OCI-LY7 (cell line): Measurements from ENCODE around the gene C12orf76. TPM values are rescaled to one million over a fixed set of nuclear protein-coding genes. Genes with fewer than 3 reads are reported as not detected.
A peak's percentile ranks its signal among the peaks of the same experiment; 100 is the strongest.

ENCODE experiments used
- BruUV-seq: library from RNA; stranded (reverse); fragments of 400-500 nt; replicated peaks from 2 replicates; lab custom pipeline; 2021; lab: Mats Ljungman, UMichigan
- CTCF ChIA-PET: fragments of 300-600 bp; sonication (Branson Sonifier 250); formaldehyde crosslinking; loops from one replicate; lab custom pipeline; 2022; ENCODE audit warnings: antibody characterized with exemption; ENCODE audit not compliant: unreplicated experiment; lab: Charles Lee
- POLR2A ChIA-PET: fragments of 300-600 bp; sonication (Branson Sonifier 250); formaldehyde crosslinking; loops from one replicate; lab custom pipeline; 2022; ENCODE audit warnings: antibody characterized with exemption; lab: Charles Lee
- DNase-seq: peaks from one replicate; pipeline ENCODE4 v3.0.0-alpha.2; 2015; ENCODE audit warnings: low spot score
- H2AFZ ChIP-seq: fragments of 200-600 bp; sonication (generic), shearing (Covaris generic); 2 replicates; pipeline ENCODE4 v1.6.1; 2014; ENCODE audit warnings: mild to moderate bottlenecking, antibody characterized with exemption, low read length, moderate library complexity
- H3K27ac ChIP-seq: fragments of 200-600 bp; sonication (generic); 2 replicates; pipeline ENCODE4 v1.5.1; 2014; ENCODE audit warnings: mixed run types, low read depth, mild to moderate bottlenecking, moderate library complexity, low read length, inconsistent platforms; ENCODE audit not compliant: poor library complexity, severe bottlenecking
- H3K36me3 ChIP-seq: fragments of 200-600 bp; sonication (generic); 2 replicates; pipeline ENCODE4 v1.6.1; 2014; ENCODE audit warnings: mild to moderate bottlenecking, antibody characterized with exemption, low read length, moderate library complexity, mixed read lengths; ENCODE audit not compliant: insufficient read depth
- H3K4me1 ChIP-seq: fragments of 200-600 bp; sonication (generic); 2 replicates; pipeline ENCODE4 v1.5.1; 2014; ENCODE audit warnings: mild to moderate bottlenecking, low read length; ENCODE audit not compliant: insufficient read depth, poor library complexity, severe bottlenecking
- H3K4me2 ChIP-seq: fragments of 200-600 bp; sonication (generic); 2 replicates; pipeline ENCODE4 v1.6.1; 2014; ENCODE audit warnings: mild to moderate bottlenecking, low read length
- H3K4me3 ChIP-seq: fragments of 200-600 bp; sonication (generic); 2 replicates; pipeline ENCODE4 v1.5.1; 2014; ENCODE audit warnings: mild to moderate bottlenecking, low read depth, low read length; ENCODE audit not compliant: poor library complexity, severe bottlenecking
- H3K79me2 ChIP-seq: fragments of 200-600 bp; sonication (generic); 2 replicates; pipeline ENCODE4 v1.6.1; 2016; ENCODE audit warnings: low read depth, mild to moderate bottlenecking, low read length, moderate library complexity, mixed read lengths; ENCODE audit not compliant: insufficient read depth
- H3K9me2 ChIP-seq: fragments of 200-600 bp; sonication (generic); 2 replicates; pipeline ENCODE4 v1.6.1; 2016; ENCODE audit warnings: mild to moderate bottlenecking, low read length, mixed read lengths; ENCODE audit not compliant: insufficient read depth
- H3K9me3 ChIP-seq: fragments of 200-600 bp; sonication (generic); 2 replicates; pipeline ENCODE4 v1.6.1; 2014; ENCODE audit warnings: mild to moderate bottlenecking, mixed run types, low read length, mixed read lengths
- H4K20me1 ChIP-seq: fragments of 200-600 bp; sonication (generic); 2 replicates; pipeline ENCODE4 v1.6.1; 2014; ENCODE audit warnings: mild to moderate bottlenecking, antibody characterized with exemption, low read length, moderate library complexity, mixed read lengths; ENCODE audit not compliant: insufficient read depth
- EZH2phosphoT487 ChIP-seq: fragments of 200-600 bp; sonication (generic); IDR thresholded peaks from 2 replicates; pipeline ENCODE4 v1.6.1; 2018; ENCODE audit warnings: low read depth, borderline replicate concordance, mild to moderate bottlenecking, mixed run types, antibody characterized with exemption, low read length, moderate library complexity, mixed read lengths
- intact Hi-C: fragments of 100-400 bp; cut with micrococcal nuclease; formaldehyde crosslinking; loops from one replicate; pipeline ENCODE4 v1.10.0; 2022; ENCODE audit not compliant: unreplicated experiment
- total RNA-seq, 2 experiments: library from RNA; depleted of rRNA in 1 of 2; stranded (reverse); fragments of >200 nt in 1 of 2; shearing (Covaris generic) in 1 of 2; gene quantifications; 2 replicates each; pipeline ENCODE4 v1.2.3, GENCODE V29; 2014 to 2022
- TF ChIP-seq, protein P1 (sequence below): fragments of 200-600 bp; sonication (generic); conservative IDR thresholded peaks from 2 replicates; pipeline ENCODE4 v1.5.1; 2014; ENCODE audit warnings: mild to moderate bottlenecking, antibody characterized with exemption, low read length, moderate library complexity, mixed read lengths

Gene C12orf76
- total RNA-seq, 2 experiments from 2014 or later = 24.4 to 36.6 TPM

DNA sequence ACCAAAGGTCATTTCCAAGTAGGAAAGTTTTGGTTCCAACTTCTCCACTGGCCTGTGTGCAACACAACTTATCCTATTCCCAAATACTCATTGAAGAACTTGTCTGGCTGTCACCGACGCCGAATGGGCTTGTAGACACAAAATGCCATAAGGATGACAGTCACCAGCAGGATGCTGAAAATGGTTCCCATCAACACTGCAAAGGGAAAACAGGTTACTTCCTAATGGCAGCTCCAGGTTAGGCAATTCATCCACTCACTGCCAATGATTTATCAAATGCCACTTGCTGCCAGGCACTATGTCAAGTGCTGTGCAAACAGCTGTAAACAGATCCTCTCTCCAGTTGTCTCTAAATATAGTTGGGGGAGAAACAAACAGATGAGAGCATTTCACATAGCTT, 6.1 kb downstream of the C12orf76 start:
- Histone ChIP-seq H3K27ac (no peak overlapping the region), H3K4me1 (peaks cover 35% of the 10 kb centered on the region), H3K4me3 (no peak overlapping the region), H3K9me3 (no peaks in the 10 kb centered on the region), H3K9me2 (no peaks in the 10 kb centered on the region), H3K36me3 (peaks cover 56% of the 10 kb centered on the region), H3K4me2 (no peak overlapping the region), H4K20me1 (no peaks in the 10 kb centered on the region), H3K79me2 (peaks cover 22% of the 10 kb centered on the region; the same call in 1 of the 2 replicates), H2AFZ (no peak overlapping the region)
- CTCF ChIA-PET = interaction anchor here (0.6 kb wide), 1 partner anchor 267 kb away, joined by 3 read pairs; no protein-coding TSS in a partner anchor
- TF ChIP-seq EZH2phosphoT487 = no peak
- TF ChIP-seq, protein P1, sequence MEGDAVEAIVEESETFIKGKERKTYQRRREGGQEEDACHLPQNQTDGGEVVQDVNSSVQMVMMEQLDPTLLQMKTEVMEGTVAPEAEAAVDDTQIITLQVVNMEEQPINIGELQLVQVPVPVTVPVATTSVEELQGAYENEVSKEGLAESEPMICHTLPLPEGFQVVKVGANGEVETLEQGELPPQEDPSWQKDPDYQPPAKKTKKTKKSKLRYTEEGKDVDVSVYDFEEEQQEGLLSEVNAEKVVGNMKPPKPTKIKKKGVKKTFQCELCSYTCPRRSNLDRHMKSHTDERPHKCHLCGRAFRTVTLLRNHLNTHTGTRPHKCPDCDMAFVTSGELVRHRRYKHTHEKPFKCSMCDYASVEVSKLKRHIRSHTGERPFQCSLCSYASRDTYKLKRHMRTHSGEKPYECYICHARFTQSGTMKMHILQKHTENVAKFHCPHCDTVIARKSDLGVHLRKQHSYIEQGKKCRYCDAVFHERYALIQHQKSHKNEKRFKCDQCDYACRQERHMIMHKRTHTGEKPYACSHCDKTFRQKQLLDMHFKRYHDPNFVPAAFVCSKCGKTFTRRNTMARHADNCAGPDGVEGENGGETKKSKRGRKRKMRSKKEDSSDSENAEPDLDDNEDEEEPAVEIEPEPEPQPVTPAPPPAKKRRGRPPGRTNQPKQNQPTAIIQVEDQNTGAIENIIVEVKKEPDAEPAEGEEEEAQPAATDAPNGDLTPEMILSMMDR = no peak
- DNase-seq = no peak
- intact Hi-C loops = no loop called here
- no TSS peak for BruUV-seq
- POLR2A ChIA-PET = interaction anchor here (0.8 kb wide), 1 partner anchor 10 kb away, joined by 3 read pairs; no protein-coding TSS in a partner anchor

DNA sequence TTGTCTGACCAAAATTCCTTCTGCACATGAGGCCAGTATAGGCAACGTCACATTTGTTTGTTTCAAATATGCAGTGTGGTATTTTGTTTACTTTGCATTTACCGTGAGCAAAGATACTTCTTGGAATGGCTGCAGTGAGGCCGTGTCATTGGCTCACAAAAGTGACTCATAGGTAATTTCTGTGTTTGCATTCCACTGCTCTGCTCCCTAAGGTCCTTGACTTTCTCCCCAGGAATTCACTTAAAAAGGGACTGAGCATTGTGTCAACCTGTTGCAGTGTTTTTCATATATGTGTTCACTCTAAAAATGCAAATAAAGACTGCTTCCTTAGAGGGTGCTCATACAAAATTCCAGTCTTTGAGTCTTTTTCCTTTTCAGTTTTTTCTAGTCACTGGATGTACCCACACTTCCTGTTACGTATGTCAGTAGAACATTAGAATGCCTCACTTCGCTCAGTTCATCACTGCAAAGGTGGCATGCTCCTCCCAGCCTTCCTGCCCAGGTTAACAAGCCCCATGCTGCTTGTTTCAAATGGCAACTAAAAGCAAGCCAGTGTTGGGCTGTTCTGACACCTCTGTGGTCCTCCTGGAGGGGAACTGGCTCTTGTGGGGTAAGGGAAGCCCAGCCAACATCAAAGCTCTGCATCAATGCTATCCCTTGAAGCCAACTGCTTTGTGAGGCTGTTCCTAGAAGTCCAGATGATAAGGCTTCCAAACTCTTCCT, 9.1 kb downstream of the C12orf76 start:
- POLR2A ChIA-PET = interaction anchor here (1.4 kb wide), 1 partner anchor 18 kb away, joined by 7 read pairs; no protein-coding TSS in a partner anchor
- intact Hi-C loops = no loop called here
- Histone ChIP-seq H4K20me1 (no peaks in the 10 kb centered on the region), H3K9me2 (no peaks in the 10 kb centered on the region), H3K27ac (peak overlapping the region; percentile 18), H3K4me3 (no peak overlapping the region), H3K79me2 (no peaks in the 10 kb centered on the region), H3K36me3 (peaks cover 80% of the 10 kb centered on the region), H3K4me1 (peaks cover 25% of the 10 kb centered on the region), H3K9me3 (no peaks in the 10 kb centered on the region), H2AFZ (no peak overlapping the region), H3K4me2 (no peak overlapping the region)
- TF ChIP-seq EZH2phosphoT487 = no peak
- CTCF ChIA-PET = no interaction called here
- BruUV-seq = no TSS peak
- no peak for DNase-seq

DNA sequence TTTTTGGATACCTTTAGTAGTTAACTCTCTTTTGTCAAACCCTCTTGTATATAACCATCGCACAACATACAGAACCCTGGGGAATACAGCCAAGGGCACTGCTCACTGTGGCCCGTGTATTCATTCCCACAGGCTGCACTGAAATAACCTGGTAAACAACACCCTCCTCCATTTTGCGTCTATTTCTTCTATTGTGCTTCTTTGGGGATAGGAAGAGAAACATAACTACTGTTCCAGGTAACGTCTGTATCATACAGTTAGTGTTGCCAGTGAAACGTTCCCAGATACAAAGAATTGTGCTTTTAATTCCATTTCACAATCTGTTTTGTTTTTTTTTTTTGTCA, 9.6 kb downstream of the C12orf76 start:
- Histone ChIP-seq H4K20me1 (no peaks in the 10 kb centered on the region), H3K4me3 (no peak overlapping the region), H3K79me2 (no peaks in the 10 kb centered on the region), H3K27ac (peak overlapping the region; percentile 18), H2AFZ (no peak overlapping the region), H3K9me3 (no peaks in the 10 kb centered on the region), H3K36me3 (peaks cover 85% of the 10 kb centered on the region), H3K9me2 (no peaks in the 10 kb centered on the region), H3K4me1 (peaks cover 23% of the 10 kb centered on the region), H3K4me2 (no peak overlapping the region)
- intact Hi-C loops = no loop called here
- CTCF ChIA-PET = no interaction called here
- POLR2A ChIA-PET = interaction anchor here (0.6 kb wide), 1 partner anchor 61 kb away, joined by 3 read pairs; no protein-coding TSS in a partner anchor
- no peak for DNase-seq
- BruUV-seq = TSS peak; percentile 73
- TF ChIP-seq EZH2phosphoT487 = no peak
- TF ChIP-seq, protein P1 = no peak
